ENCODE data around the gene ZBP1. TPM values are rescaled to one million over a fixed set of nuclear protein-coding genes. Genes with fewer than 3 reads are reported as not detected.

ZBP1 gene
- total RNA-seq, 1 experiment from 2014 or later: not detected

GRCh38 chr20:57585466-57586213 lies 34.6 kb downstream of the ZBP1 start:
- no peak for ATAC-seq
- BruUV-seq (replicated peaks): no TSS peak
- no peaks in the 10 kb centered on the region for H4K20me1 ChIP-seq (ENCODE audit: low read length)
- POLR2A ChIA-PET (ENCODE audit: unreplicated experiment): no interaction called here
- no peaks in the 10 kb centered on the region for H3K36me3 ChIP-seq (ENCODE audit: low read depth, low read length)
- H3K79me2 ChIP-seq (ENCODE audit: low read length): no peaks in the 10 kb centered on the region
- no peak for DNase-seq
- H2AFZ ChIP-seq (ENCODE audit: low read length): no peak overlapping the region
- H3K4me1 ChIP-seq (ENCODE audit: insufficient read depth, low read length): peaks cover 10% of the 10 kb centered on the region
- CTCF ChIA-PET: no interaction called here
- H3K9me3 ChIP-seq (ENCODE audit: low read length): no peaks in the 10 kb centered on the region
- H3K4me3 ChIP-seq (ENCODE audit: low read length): no peak overlapping the region
- no peaks in the 10 kb centered on the region for H3F3A ChIP-seq (ENCODE audit: low read length, unreplicated experiment)
- no peak overlapping the region for H3K27ac ChIP-seq (ENCODE audit: low read length)
- H3K27me3 ChIP-seq (ENCODE audit: low read length): peaks cover 42% of the 10 kb centered on the region
- no peak overlapping the region for H3K9ac ChIP-seq (ENCODE audit: low read length)
- intact Hi-C loops (cut with micrococcal nuclease): no loop called here
- H3K4me2 ChIP-seq (ENCODE audit: low read length): no peak overlapping the region
- H3K9me2 ChIP-seq (replicated peaks; ENCODE audit: low read length): no peaks in the 10 kb centered on the region
- TF ChIP-seq CTCF (conservative IDR thresholded peaks at IDR 0.05; ENCODE audit: low read depth, low read length) (no peak), EZH2phosphoT487 (IDR thresholded peaks at IDR 0.05; ENCODE audit: borderline replicate concordance, low read length) (no peak), EZH2 (IDR thresholded peaks at IDR 0.05; ENCODE audit: low read length, unreplicated experiment) (no peak)

GRCh38 chr20:57584768-57585461 lies 35.3 kb downstream of the ZBP1 start:
- H4K20me1 ChIP-seq (ENCODE audit: low read length): no peaks in the 10 kb centered on the region
- H3F3A ChIP-seq (ENCODE audit: low read length, unreplicated experiment): no peaks in the 10 kb centered on the region
- no peak overlapping the region for H3K27ac ChIP-seq (ENCODE audit: low read length)
- no peaks in the 10 kb centered on the region for H3K79me2 ChIP-seq (ENCODE audit: low read length)
- intact Hi-C loops (cut with micrococcal nuclease): no loop called here
- DNase-seq (no peak), ATAC-seq (no peak)
- no peaks in the 10 kb centered on the region for H3K9me2 ChIP-seq (replicated peaks; ENCODE audit: low read length)
- H3K4me1 ChIP-seq (ENCODE audit: insufficient read depth, low read length): peaks cover 10% of the 10 kb centered on the region
- TF ChIP-seq CTCF (conservative IDR thresholded peaks at IDR 0.05; ENCODE audit: low read depth, low read length): no peak
- TF ChIP-seq EZH2 (IDR thresholded peaks at IDR 0.05; ENCODE audit: low read length, unreplicated experiment): no peak
- no peak for TF ChIP-seq EZH2phosphoT487 (IDR thresholded peaks at IDR 0.05; ENCODE audit: borderline replicate concordance, low read length)
- no TSS peak for BruUV-seq (replicated peaks)
- H3K4me2 ChIP-seq (ENCODE audit: low read length): no peak overlapping the region
- H3K9me3 ChIP-seq (ENCODE audit: low read length): no peaks in the 10 kb centered on the region
- peaks cover 49% of the 10 kb centered on the region for H3K27me3 ChIP-seq (ENCODE audit: low read length)
- H2AFZ ChIP-seq (ENCODE audit: low read length): no peak overlapping the region
- POLR2A ChIA-PET (ENCODE audit: unreplicated experiment): interaction anchor here (0.7 kb wide), 1 partner anchor 76 kb away, joined by 11 read pairs; no protein-coding TSS in a partner anchor
- no peaks in the 10 kb centered on the region for H3K36me3 ChIP-seq (ENCODE audit: low read depth, low read length)
- H3K9ac ChIP-seq (ENCODE audit: low read length): no peak overlapping the region
- CTCF ChIA-PET: interaction anchor here (0.6 kb wide), 1 partner anchor 508 kb away, joined by 3 read pairs; no protein-coding TSS in a partner anchor
- no peak overlapping the region for H3K4me3 ChIP-seq (ENCODE audit: low read length)
